ENCODE results near the gene PLEKHJ1.

PLEKHJ1 gene

GRCh38 chr19:2275588-2276428 is 39.7 kb upstream of the PLEKHJ1 start:
- Histone ChIP-seq H3K9me3 (ENCODE audit: insufficient read depth, low read length) (no peaks in the 10 kb centered on the region), H3K27ac (ENCODE audit: low read length) (no peak overlapping the region), H4K20me1 (ENCODE audit: insufficient read depth, low read length) (peaks cover 54% of the 10 kb centered on the region), H2AFZ (ENCODE audit: low read depth, low read length) (no peak overlapping the region), H3K4me3 (ENCODE audit: low read length) (no peak overlapping the region), H3K4me1 (ENCODE audit: low read length) (peaks cover 28% of the 10 kb centered on the region), H3K27me3 (ENCODE audit: low read depth, low read length) (peaks cover 7% of the 10 kb centered on the region; the same call in 1 of the 2 replicates), H3K9ac (ENCODE audit: low read length) (no peak overlapping the region), H3K79me2 (ENCODE audit: low read length) (peaks cover 45% of the 10 kb centered on the region), H3K4me2 (ENCODE audit: low read length) (no peak overlapping the region), H3K36me3 (replicated peaks; ENCODE audit: low read depth, low read length) (peaks cover 35% of the 10 kb centered on the region)
- no peak for TF ChIP-seq CTCF (IDR thresholded peaks at IDR 0.05; ENCODE audit: low read depth, low read length)

- Histone ChIP-seq H3K9me3 (ENCODE audit: insufficient read depth, low read length) (no peaks in the 10 kb centered on the region), H3K79me2 (ENCODE audit: low read length) (peaks cover 52% of the 10 kb centered on the region), H3K27ac (ENCODE audit: low read length) (no peak overlapping the region), H2AFZ (ENCODE audit: low read depth, low read length) (no peak overlapping the region), H3K4me2 (ENCODE audit: low read length) (no peak overlapping the region), H3K36me3 (replicated peaks; ENCODE audit: low read depth, low read length) (peaks cover 41% of the 10 kb centered on the region), H3K4me3 (ENCODE audit: low read length) (no peak overlapping the region), H3K4me1 (ENCODE audit: low read length) (peaks cover 28% of the 10 kb centered on the region), H3K9ac (ENCODE audit: low read length) (no peak overlapping the region), H4K20me1 (ENCODE audit: insufficient read depth, low read length) (peaks cover 59% of the 10 kb centered on the region), H3K27me3 (ENCODE audit: low read depth, low read length) (no peaks in the 10 kb centered on the region)
- TF ChIP-seq EZH2phosphoT487 (IDR thresholded peaks at IDR 0.05; ENCODE audit: low read depth) (no peak), CTCF (IDR thresholded peaks at IDR 0.05; ENCODE audit: low read depth, low read length) (peak; percentile 40)
Measured at GRCh38 chr19:2274931-2275535, 38.9 kb upstream of the PLEKHJ1 start.

- Histone ChIP-seq H3K27ac (ENCODE audit: low read length) (peak overlapping the region; percentile 7; the same call in 1 of the 2 replicates), H3K79me2 (ENCODE audit: low read length) (peaks cover 60% of the 10 kb centered on the region), H3K9ac (ENCODE audit: low read length) (peak overlapping the region; percentile 7; the same call in 1 of the 2 replicates), H4K20me1 (ENCODE audit: insufficient read depth, low read length) (peaks cover 66% of the 10 kb centered on the region), H3K9me3 (ENCODE audit: insufficient read depth, low read length) (no peaks in the 10 kb centered on the region), H3K4me3 (ENCODE audit: low read length) (peak overlapping the region; percentile 51), H2AFZ (ENCODE audit: low read depth, low read length) (no peak overlapping the region), H3K36me3 (replicated peaks; ENCODE audit: low read depth, low read length) (peaks cover 44% of the 10 kb centered on the region), H3K4me2 (ENCODE audit: low read length) (peak overlapping the region; percentile 89), H3K27me3 (ENCODE audit: low read depth, low read length) (no peaks in the 10 kb centered on the region), H3K4me1 (ENCODE audit: low read length) (peaks cover 28% of the 10 kb centered on the region)
- TF ChIP-seq EZH2phosphoT487 (IDR thresholded peaks at IDR 0.05; ENCODE audit: low read depth) (no peak), CTCF (IDR thresholded peaks at IDR 0.05; ENCODE audit: low read depth, low read length) (no peak)
Measured at GRCh38 chr19:2274185-2274711, 38.1 kb upstream of the PLEKHJ1 start.
